HG02678 (cell line): ENCODE measurements around the gene MYO7A.

Experiments used
- ATAC-seq: cut with Tn5 transposase; IDR thresholded peaks from one replicate; pipeline ENCODE4 v1.9.1; 2021; ENCODE audit warnings: mild to moderate bottlenecking, moderate library complexity; ENCODE audit not compliant: unreplicated experiment

The MYO7A gene

GRCh38 chr11:77197626-77198320 lies 69.7 kb downstream of the MYO7A start:
- no peak for ATAC-seq

- ATAC-seq: no peak
Measured at GRCh38 chr11:77198440-77198849, 70.4 kb downstream of the MYO7A start.

- no peak for ATAC-seq
Measured at GRCh38 chr11:77199137-77199745, 71.2 kb downstream of the MYO7A start.

- ATAC-seq: no peak
Measured at GRCh38 chr11:77200351-77201268, 72.6 kb downstream of the MYO7A start.

GRCh38 chr11:77201370-77201769 lies 73.3 kb downstream of the MYO7A start:
- no peak for ATAC-seq

GRCh38 chr11:77201991-77202841 lies 74.2 kb downstream of the MYO7A start:
- no peak for ATAC-seq

- ATAC-seq: no peak
Measured at GRCh38 chr11:77202941-77203900, 75.2 kb downstream of the MYO7A start.

GRCh38 chr11:77203901-77204753 lies 76.1 kb downstream of the MYO7A start:
- no peak for ATAC-seq

- ATAC-seq: no peak
Measured at GRCh38 chr11:77204754-77205466, 76.9 kb downstream of the MYO7A start.

GRCh38 chr11:77205467-77206263 lies 77.6 kb downstream of the MYO7A start:
- ATAC-seq: no peak

GRCh38 chr11:77206264-77207018 lies 78.4 kb downstream of the MYO7A start:
- no peak for ATAC-seq

- no peak for ATAC-seq
Measured at GRCh38 chr11:77207019-77207485, 79.0 kb downstream of the MYO7A start.

- ATAC-seq: no peak
Measured at GRCh38 chr11:77207618-77208313, 79.7 kb downstream of the MYO7A start.

- no peak for ATAC-seq
Measured at GRCh38 chr11:77208535-77208934, 80.5 kb downstream of the MYO7A start.

GRCh38 chr11:77209663-77210062 lies 81.6 kb downstream of the MYO7A start:
- ATAC-seq: no peak

GRCh38 chr11:77211040-77211451 lies 83.0 kb downstream of the MYO7A start:
- ATAC-seq: no peak
